Measurements from ENCODE around the gene NUP188. TPM values are rescaled to one million over a fixed set of nuclear protein-coding genes. Genes with fewer than 3 reads are reported as not detected.
"Not testable (repeated sequence)": the region's sequence is repeated elsewhere in the genome, so short reads cannot be mapped to it uniquely, and the experiment has no call there.

NUP188 gene
- total RNA-seq, 1 donor from 2014 or later: 40.4 TPM

GRCh38 chr9:128946571-128947276 lies 775 bp upstream of the NUP188 start:
- peaks cover 33% of the 10 kb centered on the region for H3K79me2 ChIP-seq (ENCODE audit: insufficient read depth, low read length)
- peaks cover 12% of the 10 kb centered on the region for H3K36me3 Mint-ChIP-seq (ENCODE audit: low read depth, unreplicated experiment)
- H3K4me1 ChIP-seq (ENCODE audit: insufficient read depth, low read length): peaks cover 11% of the 10 kb centered on the region
- H3K27me3 ChIP-seq (ENCODE audit: insufficient read depth, low read length): no peaks in the 10 kb centered on the region
- H3K36me3 ChIP-seq (ENCODE audit: insufficient read depth, low read length): peaks cover 6% of the 10 kb centered on the region
- H3K4me2 ChIP-seq (ENCODE audit: low read length): peak overlapping the region; percentile 97
- peaks cover 6% of the 10 kb centered on the region for H3K4me1 Mint-ChIP-seq (ENCODE audit: low read depth, unreplicated experiment)
- TF ChIP-seq CTCF (IDR thresholded peaks at IDR 0.05; ENCODE audit: insufficient read depth, low read depth, low read length): no peak
- no peak for TF ChIP-seq EZH2 (IDR thresholded peaks at IDR 0.05; ENCODE audit: insufficient read depth, low read length)
- peak overlapping the region; percentile 97 for H3K9ac ChIP-seq (ENCODE audit: low read length)
- H4K20me1 ChIP-seq (ENCODE audit: insufficient read depth, low read length): peaks cover 11% of the 10 kb centered on the region
- H3K27ac ChIP-seq (ENCODE audit: low read depth, low read length): peak overlapping the region; percentile 90
- H3K27ac Mint-ChIP-seq (ENCODE audit: unreplicated experiment): peak overlapping the region; percentile 96
- FAIRE-seq (no peak), DNase-seq (ENCODE audit: low read depth) (peak; percentile 26)
- H3K9me3 ChIP-seq (ENCODE audit: insufficient read depth, low read depth, low read length): no peaks in the 10 kb centered on the region
- H3K4me3 Mint-ChIP-seq (ENCODE audit: unreplicated experiment): peak overlapping the region; percentile 94
- H3K27me3 Mint-ChIP-seq (ENCODE audit: low read depth, unreplicated experiment): no peaks in the 10 kb centered on the region
- H3K4me3 ChIP-seq (ENCODE audit: insufficient read depth, low read depth, low read length): peak overlapping the region; percentile 86
- peak overlapping the region; percentile 90 for H2AFZ ChIP-seq (ENCODE audit: low read depth, low read length)
- no peaks in the 10 kb centered on the region for H3K9me3 Mint-ChIP-seq (ENCODE audit: unreplicated experiment)

GRCh38 chr9:128947277-128947526 lies 297 bp upstream of the NUP188 start:
- DNase-seq (ENCODE audit: low read depth) (no peak), FAIRE-seq (no peak)
- peaks cover 11% of the 10 kb centered on the region for H3K4me1 ChIP-seq (ENCODE audit: insufficient read depth, low read length)
- peak overlapping the region; percentile 97 for H3K9ac ChIP-seq (ENCODE audit: low read length)
- peak overlapping the region; percentile 86 for H3K4me3 ChIP-seq (ENCODE audit: insufficient read depth, low read depth, low read length)
- H3K27ac ChIP-seq (ENCODE audit: low read depth, low read length): peak overlapping the region; percentile 90
- TF ChIP-seq EZH2 (IDR thresholded peaks at IDR 0.05; ENCODE audit: insufficient read depth, low read length) (no peak), CTCF (IDR thresholded peaks at IDR 0.05; ENCODE audit: insufficient read depth, low read depth, low read length) (no peak)
- H3K4me2 ChIP-seq (ENCODE audit: low read length): peak overlapping the region; percentile 97
- Mint-ChIP-seq H3K4me3 (ENCODE audit: unreplicated experiment) (peak overlapping the region; percentile 94), H3K27ac (ENCODE audit: unreplicated experiment) (peak overlapping the region; percentile 96), H3K36me3 (ENCODE audit: low read depth, unreplicated experiment) (peaks cover 12% of the 10 kb centered on the region), H3K27me3 (ENCODE audit: low read depth, unreplicated experiment) (no peaks in the 10 kb centered on the region), H3K4me1 (ENCODE audit: low read depth, unreplicated experiment) (peaks cover 6% of the 10 kb centered on the region), H3K9me3 (ENCODE audit: unreplicated experiment) (no peaks in the 10 kb centered on the region)
- peaks cover 6% of the 10 kb centered on the region for H3K36me3 ChIP-seq (ENCODE audit: insufficient read depth, low read length)
- H3K9me3 ChIP-seq (ENCODE audit: insufficient read depth, low read depth, low read length): no peaks in the 10 kb centered on the region
- no peaks in the 10 kb centered on the region for H3K27me3 ChIP-seq (ENCODE audit: insufficient read depth, low read length)
- H2AFZ ChIP-seq (ENCODE audit: low read depth, low read length): peak overlapping the region; percentile 90
- peaks cover 33% of the 10 kb centered on the region for H3K79me2 ChIP-seq (ENCODE audit: insufficient read depth, low read length)
- peaks cover 11% of the 10 kb centered on the region for H4K20me1 ChIP-seq (ENCODE audit: insufficient read depth, low read length)

- H3K9me3 ChIP-seq (ENCODE audit: insufficient read depth, low read depth, low read length); H4K20me1 ChIP-seq (ENCODE audit: insufficient read depth, low read length); H2AFZ ChIP-seq (ENCODE audit: low read depth, low read length); H3K9me3 Mint-ChIP-seq (ENCODE audit: unreplicated experiment); H3K4me3 Mint-ChIP-seq (ENCODE audit: unreplicated experiment); DNase-seq (ENCODE audit: low read depth); H3K27me3 ChIP-seq (ENCODE audit: insufficient read depth, low read length); H3K27me3 Mint-ChIP-seq (ENCODE audit: low read depth, unreplicated experiment); H3K36me3 Mint-ChIP-seq (ENCODE audit: low read depth, unreplicated experiment); H3K4me1 Mint-ChIP-seq (ENCODE audit: low read depth, unreplicated experiment); FAIRE-seq; H3K9ac ChIP-seq (ENCODE audit: low read length); H3K4me1 ChIP-seq (ENCODE audit: insufficient read depth, low read length); H3K27ac Mint-ChIP-seq (ENCODE audit: unreplicated experiment); H3K27ac ChIP-seq (ENCODE audit: low read depth, low read length); H3K4me2 ChIP-seq (ENCODE audit: low read length); H3K4me3 ChIP-seq (ENCODE audit: insufficient read depth, low read depth, low read length); H3K79me2 ChIP-seq (ENCODE audit: insufficient read depth, low read length): not testable (repeated sequence)
- H3K36me3 ChIP-seq (ENCODE audit: insufficient read depth, low read length): peaks cover 28% of the 10 kb centered on the region
These were observed 13.9 kb downstream of the NUP188 start for GRCh38 chr9:128961403-128961802.
